ENCODE data around the gene DOCK9. TPM values are rescaled to one million over a fixed set of nuclear protein-coding genes. Genes with fewer than 3 reads are reported as not detected.

Gene DOCK9
- total and polyA plus RNA-seq, 9 of the 15 experiments (the other 6 are each of a cell fraction or from before 2014, with no cell fraction given), result 3.5 to 25.3 (median 16.7) TPM

- in situ Hi-C loops (cut with MboI) (no loop called here), intact Hi-C loops (cut with micrococcal nuclease) (no loop called here)
- no peak overlapping the region for H2AFZ ChIP-seq (ENCODE audit: low read depth, low read length)
- no peak overlapping the region for H3K4me3 ChIP-seq
- H3K4me1 ChIP-seq (replicated peaks in 1 of 2; ENCODE audit: control insufficient read depth in 2 of 2, insufficient read depth in 2 of 2, low read length in 2 of 2), result peaks cover 0 to 4% of the 10 kb centered on the region in 2 experiments; a peak in 1 of 5 replicates
- H3K27ac ChIP-seq (ENCODE audit: extremely low read depth, low read depth, low read length), result no peak overlapping the region
- no peak overlapping the region for H3K4me2 ChIP-seq (ENCODE audit: insufficient read depth, low read length)
- ChIA-PET CTCF (ENCODE audit: low intra/inter-chr PET ratio) (no interaction called here), POLR2A (interaction anchor here (0.6 to 0.8 kb wide), 2 partner anchors 9 to 30 kb away, joined by 3 read pairs; no protein-coding TSS in a partner anchor)
- H3K9ac ChIP-seq (ENCODE audit: insufficient read depth in 1 of 2, low read depth in 2 of 2, low read length in 2 of 2), result no peak overlapping the region
- DNase-seq (ENCODE audit: extremely low read depth in 1 of 4, low spot score in 3 of 4) (no peak), FAIRE-seq (no peak), ATAC-seq (no peak)
- no peaks in the 10 kb centered on the region for H3K79me2 ChIP-seq (ENCODE audit: control insufficient read depth, insufficient read depth, low read length)
- 74% methylated on average over 3 of the region's 3 CpGs for WGBS (ENCODE audit: insufficient coverage, low coverage, missing lambda C conversion rate)
- BruUV-seq (replicated peaks), result no TSS peak
- no peaks in the 10 kb centered on the region for H3K9me1 ChIP-seq (ENCODE audit: control insufficient read depth, insufficient read depth, low read length)
- no peak for TF ChIP-seq ZC3H11A (IDR thresholded peaks at IDR 0.05; ENCODE audit: low read depth, low read length)
- TF ChIP-seq FOXP1 (CRISPR knock-in tag; IDR thresholded peaks at IDR 0.05), result no peak
- TF ChIP-seq ELF2 (CRISPR knock-in tag; IDR thresholded peaks at IDR 0.05), result no peak
- no peak for TF ChIP-seq ZNF511 (CRISPR knock-in tag; IDR thresholded peaks at IDR 0.05)
- no peak for TF ChIP-seq ZKSCAN3 (CRISPR knock-in tag; IDR thresholded peaks at IDR 0.05)
- no peak for TF ChIP-seq GTF2B (IDR thresholded peaks at IDR 0.05; ENCODE audit: extremely low read depth, insufficient read length)
- no peak for TF ChIP-seq ZNF507 (tag; conservative IDR thresholded peaks at IDR 0.05)
- no peak for TF ChIP-seq ZNF174 (CRISPR knock-in tag; IDR thresholded peaks at IDR 0.05)
- no peak for TF ChIP-seq ARNT (IDR thresholded peaks at IDR 0.05)
- H3K9me3 ChIP-seq (replicated peaks; ENCODE audit: control insufficient read depth, insufficient read depth, low read depth, low read length), result no peaks in the 10 kb centered on the region
- peaks cover under 1% of the 10 kb centered on the region; the same call in 1 of the 3 replicates for H3K36me3 ChIP-seq (ENCODE audit: control insufficient read depth, insufficient read depth, low read length)
- no peaks in the 10 kb centered on the region for H3K27me3 ChIP-seq (ENCODE audit: control insufficient read depth in 2 of 2, insufficient read depth in 2 of 2, low read length in 2 of 2)
- no peaks in the 10 kb centered on the region for H4K20me1 ChIP-seq (replicated peaks; ENCODE audit: control insufficient read depth, insufficient read depth, low read length)
Observed at GRCh38 chr13:98909016-98909415, 68.8 kb downstream of the DOCK9 start.

Data from K562 (cell line).